HepG2 (cell line): ENCODE results near the gene ADPRHL1. TPM values are rescaled to one million over a fixed set of nuclear protein-coding genes. Genes with fewer than 3 reads are reported as not detected.

Experiments used
- ATAC-seq: fragments of 200-7000 bp; cut with Tn5 transposase; 3 replicates; pipeline ENCODE4 v1.9.1; 2020; ENCODE audit warnings: mild to moderate bottlenecking, moderate library complexity
- BruUV-seq: library from RNA; stranded (reverse); fragments of 400-500 nt; replicated peaks from 2 replicates; lab custom pipeline; 2021; lab: Mats Ljungman, UMichigan
- CTCF ChIA-PET: fragments of 300-600 bp; formaldehyde crosslinking; extraction: SDS; loops from one replicate; lab custom pipeline; 2021; ENCODE audit warnings: low total read pairs, inconsistent platforms, low intra/inter-chr PET ratio; lab: Yijun Ruan, JAX
- POLR2A ChIA-PET: fragments of 350-600 bp; sonication (Branson Sonifier 250); formaldehyde crosslinking; loops from one replicate; lab custom pipeline; 2020; ENCODE audit warnings: antibody characterized with exemption, inconsistent platforms; lab: Yijun Ruan, JAX
- DNase-seq: peaks from one replicate; pipeline ENCODE4 v3.0.0-alpha.2; 2015; ENCODE audit warnings: low spot score
- FAIRE-seq: peaks from 3 replicates; lab custom pipeline; 2011; peaks lifted over from hg19 to GRCh38; lab: Jason Lieb, UNC
- H2AFZ ChIP-seq: one replicate; pipeline ENCODE4 v1.6.1; 2011; ENCODE audit warnings: low read length, inconsistent platforms
- H3K27ac ChIP-seq: fragments of 300-600 bp; 3 replicates; pipeline ENCODE4 v1.8.0; 2011; ENCODE audit warnings: mixed run types, mild to moderate bottlenecking, mixed read lengths, low read length, inconsistent platforms; ENCODE audit not compliant: insufficient read depth; ENCODE audit errors: extremely low read length
- H3K27me3 ChIP-seq, 2 experiments: fragments of 200-600 bp in 1 of 2; 2 replicates in 1 of 2; 3 replicates in 1 of 2; pipeline versions ENCODE4 v1.6.0 to v1.8.0; 2011; ENCODE audit warnings: low read length in 2 of 2, mild to moderate bottlenecking in 2 of 2, moderate library complexity in 2 of 2, inconsistent platforms in 1 of 2; ENCODE audit not compliant: insufficient read depth in 2 of 2, control insufficient read depth in 1 of 2
- H3K36me3 ChIP-seq, 2 experiments: fragments of 200-600 bp in 1 of 2; replicated peaks in 1 of 2; 2 replicates in 1 of 2; 3 replicates in 1 of 2; pipeline versions ENCODE4 v1.5.1 to v1.8.0; 2011; ENCODE audit warnings: low read length in 2 of 2, inconsistent platforms in 1 of 2; ENCODE audit not compliant: insufficient read depth in 2 of 2, control insufficient read depth in 1 of 2
- H3K4me1 ChIP-seq: 2 replicates; pipeline ENCODE4 v1.5.1; 2012; ENCODE audit warnings: low read length, inconsistent platforms; ENCODE audit not compliant: insufficient read depth
- H3K4me2 ChIP-seq: 2 replicates; pipeline ENCODE4 v1.6.0; 2011; ENCODE audit warnings: low read depth, low read length, inconsistent platforms
- H3K4me3 ChIP-seq, 3 experiments: fragments of 200-600 bp in 1 of 3; sonication (generic), shearing (Covaris generic) in 1 of 3; replicated peaks in 1 of 3; 2 replicates each; pipeline ENCODE4 v1.5.1; 2011 to 2016; ENCODE audit warnings: low read length in 3 of 3, inconsistent platforms in 2 of 3, low read depth in 2 of 3, mild to moderate bottlenecking in 2 of 3, control low read depth in 1 of 3, mixed read lengths in 1 of 3; ENCODE audit not compliant: insufficient read depth in 1 of 3
- H3K79me2 ChIP-seq: one replicate; pipeline ENCODE4 v1.6.1; 2011; ENCODE audit warnings: low read length, inconsistent platforms; ENCODE audit not compliant: insufficient read depth
- H3K9ac ChIP-seq: 2 replicates; pipeline ENCODE4 v1.6.0; 2011; ENCODE audit warnings: mild to moderate bottlenecking, low read depth, low read length, inconsistent platforms; ENCODE audit not compliant: insufficient read depth
- H3K9me3 ChIP-seq: 2 replicates; pipeline ENCODE4 v1.5.1; 2012; ENCODE audit warnings: mild to moderate bottlenecking, low read length
- H4K20me1 ChIP-seq: 2 replicates; pipeline ENCODE4 v1.6.0; 2011; ENCODE audit warnings: inconsistent platforms, mild to moderate bottlenecking, low read length, moderate library complexity; ENCODE audit not compliant: insufficient read depth
- MAFK ChIP-seq, 2 experiments: IDR thresholded peaks in 1 of 2; conservative IDR thresholded peaks in 1 of 2; 2 replicates each; pipeline ENCODE4 v1.6.1; 2011; ENCODE audit warnings: improper control_type of control experiment in 2 of 2, low read length in 2 of 2
- NR2F6 ChIP-seq, 2 experiments: IDR thresholded peaks; 2 replicates each; pipeline ENCODE4 v1.6.1; 2016; ENCODE audit warnings: antibody characterized with exemption in 1 of 2, mild to moderate bottlenecking in 1 of 2
- POGZ ChIP-seq: sonication (generic); formaldehyde crosslinking; IDR thresholded peaks from 2 replicates; pipeline ENCODE4 v1.4.0; 2020; ENCODE audit warnings: mild to moderate bottlenecking, missing genetic modification reagents
- SOX6 ChIP-seq, 2 experiments: fragments of 450-650 bp in 1 of 2; sonication (generic) in 1 of 2; formaldehyde crosslinking in 1 of 2; IDR thresholded peaks; 2 replicates each; pipeline versions ENCODE4 v1.4.0 to v1.6.1; 2017 to 2020; ENCODE audit warnings: antibody characterized with exemption in 1 of 2, mild to moderate bottlenecking in 1 of 2, missing genetic modification reagents in 1 of 2
- TAF1 ChIP-seq: sonication (generic); formaldehyde crosslinking; IDR thresholded peaks from 2 replicates; pipeline ENCODE4 v1.4.0; 2020; ENCODE audit warnings: missing genetic modification reagents
- TMF1 ChIP-seq: sonication (generic); formaldehyde crosslinking; IDR thresholded peaks from 2 replicates; pipeline ENCODE4 v1.8.1; 2022; ENCODE audit warnings: low read depth, missing genetic modification reagents
- ZEB1 ChIP-seq: IDR thresholded peaks from 2 replicates; pipeline ENCODE4 v1.6.1; 2012; ENCODE audit warnings: mild to moderate bottlenecking, low read depth, inconsistent platforms; ENCODE audit not compliant: insufficient replicate concordance
- ZNF121 ChIP-seq: sonication (generic); formaldehyde crosslinking; IDR thresholded peaks from 2 replicates; pipeline ENCODE4 v1.5.0; 2020; ENCODE audit warnings: mild to moderate bottlenecking, missing genetic modification reagents
- WGBS: methylation state at CpG from one replicate; pipeline ENCODE4 v1.1.6; 2017; ENCODE audit warnings: low lambda C conversion rate; 5-methylcytosine and 5-hydroxymethylcytosine counted together
- in situ Hi-C: cut with HindIII; loops from 2 replicates; pipeline ENCODE4 v1.10.0; 2017; ENCODE audit warnings: low pct_unique_long_range_greater_than_20kb; ENCODE audit not compliant: extremely low pct_ligation_motif_present
- intact Hi-C: fragments of 100-400 bp; cut with micrococcal nuclease; formaldehyde crosslinking; loops from one replicate; pipeline ENCODE4 v1.10.0; 2022; ENCODE audit not compliant: unreplicated experiment
- polyA plus RNA-seq, 8 experiments: library from polyadenylated mRNA; depleted of rRNA in 3 of 8; stranded (reverse) in 7 of 8; unstranded in 1 of 8; fragments of >200 nt; fragmentation: Illumina TruSeq in 4 of 8; extraction: Trizol in 4 of 8; gene quantifications; 2 replicates each; pipeline versions ENCODE4 v1.2.1 to v1.2.3, GENCODE V29; 2011 to 2016; ENCODE audit warnings: low read depth in 4 of 8, missing spikeins in 1 of 8, mixed read lengths in 1 of 8; ENCODE audit not compliant: insufficient read depth in 1 of 8
- total RNA-seq, 5 experiments: library from RNA; depleted of rRNA; stranded (reverse); fragments of >200 nt; fragmentation: Illumina TruSeq; extraction: Trizol; gene quantifications; 2 replicates each; pipeline ENCODE4 v1.2.3, GENCODE V29; 2016; ENCODE audit warnings: low read depth in 1 of 5
- TF ChIP-seq, protein P1 (sequence below): sonication (generic); formaldehyde crosslinking; IDR thresholded peaks from 2 replicates; pipeline ENCODE4 v1.5.0; 2020; ENCODE audit warnings: mild to moderate bottlenecking, missing genetic modification reagents, moderate library complexity

The ADPRHL1 gene
- total and polyA plus RNA-seq, 2 of the 13 experiments (the other 11 are each of a cell fraction or from before 2014, with no cell fraction given): 0.34 to 0.40 TPM

DNA sequence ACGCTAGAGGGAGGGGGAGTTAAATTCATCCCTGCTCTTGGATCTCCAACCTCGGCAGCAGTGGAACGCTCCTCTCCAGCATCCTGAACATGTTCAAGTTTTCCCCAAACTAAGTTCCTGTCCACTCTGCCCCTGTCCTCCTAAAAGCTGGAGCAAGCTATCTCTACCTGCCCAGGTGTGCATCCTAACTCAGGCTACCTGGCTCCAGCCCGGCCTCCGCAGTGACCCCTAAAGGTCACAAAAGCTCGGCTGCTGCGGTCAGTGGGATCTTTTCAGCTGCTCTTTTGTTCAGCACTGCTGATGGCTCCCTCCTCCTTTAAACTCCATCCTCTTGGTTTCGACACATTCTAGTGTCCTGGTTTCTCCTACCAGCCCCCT is 35.9 kb upstream of the ADPRHL1 start:
- no TSS peak for BruUV-seq
- Histone ChIP-seq H3K27me3 (no peaks in the 10 kb centered on the region), H3K27ac (peak overlapping the region; percentile 79), H3K9ac (peak overlapping the region; percentile 85), H3K4me1 (peaks cover 55% of the 10 kb centered on the region), H3K4me3 (peak overlapping the region; percentile 83 to 93 (median 89)), H3K9me3 (no peaks in the 10 kb centered on the region), H2AFZ (no peak overlapping the region), H3K36me3 (no peaks in the 10 kb centered on the region; a peak in 1 of 5 replicates), H3K4me2 (peak overlapping the region; percentile 97), H3K79me2 (peaks cover 79% of the 10 kb centered on the region), H4K20me1 (peaks cover 10% of the 10 kb centered on the region)
- in situ Hi-C loops (no loop called here), intact Hi-C loops (no loop called here)
- TF ChIP-seq NR2F6 (IDR thresholded peaks at IDR 0.05) (peak; percentile 42; the same call in 1 of the 2 replicates), NR2F6 (CRISPR knock-in tag; IDR thresholded peaks at IDR 0.05) (0 out of 2 replicates have a peak, but pooled peaks have one; percentile 8), ZNF121 (CRISPR knock-in tag) (peak; percentile 17; the same call in 1 of the 2 replicates), MAFK (conservative IDR thresholded peaks at IDR 0.05 in 1 of 2, IDR thresholded peaks at IDR 0.05 in 1 of 2; ENCODE audit: low read length in 2 of 2) (no peak), ZEB1 (peak; percentile 98), SOX6 (IDR thresholded peaks at IDR 0.05) (no peak), SOX6 (CRISPR knock-in tag; IDR thresholded peaks at IDR 0.05) (0 out of 2 replicates have a peak, but pooled peaks have one; percentile 19), TMF1 (CRISPR knock-in tag) (no peak), TAF1 (no peak), POGZ (0 out of 2 replicates have a peak, but pooled peaks have one; percentile 17)
- TF ChIP-seq, protein P1, sequence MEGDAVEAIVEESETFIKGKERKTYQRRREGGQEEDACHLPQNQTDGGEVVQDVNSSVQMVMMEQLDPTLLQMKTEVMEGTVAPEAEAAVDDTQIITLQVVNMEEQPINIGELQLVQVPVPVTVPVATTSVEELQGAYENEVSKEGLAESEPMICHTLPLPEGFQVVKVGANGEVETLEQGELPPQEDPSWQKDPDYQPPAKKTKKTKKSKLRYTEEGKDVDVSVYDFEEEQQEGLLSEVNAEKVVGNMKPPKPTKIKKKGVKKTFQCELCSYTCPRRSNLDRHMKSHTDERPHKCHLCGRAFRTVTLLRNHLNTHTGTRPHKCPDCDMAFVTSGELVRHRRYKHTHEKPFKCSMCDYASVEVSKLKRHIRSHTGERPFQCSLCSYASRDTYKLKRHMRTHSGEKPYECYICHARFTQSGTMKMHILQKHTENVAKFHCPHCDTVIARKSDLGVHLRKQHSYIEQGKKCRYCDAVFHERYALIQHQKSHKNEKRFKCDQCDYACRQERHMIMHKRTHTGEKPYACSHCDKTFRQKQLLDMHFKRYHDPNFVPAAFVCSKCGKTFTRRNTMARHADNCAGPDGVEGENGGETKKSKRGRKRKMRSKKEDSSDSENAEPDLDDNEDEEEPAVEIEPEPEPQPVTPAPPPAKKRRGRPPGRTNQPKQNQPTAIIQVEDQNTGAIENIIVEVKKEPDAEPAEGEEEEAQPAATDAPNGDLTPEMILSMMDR (CRISPR knock-in tag): peak; percentile 54
- WGBS: 27% methylated on average over 8 of the region's 8 CpGs
- no peak for FAIRE-seq
- ChIA-PET POLR2A (no interaction called here), CTCF (no interaction called here)
- peak; percentile 2; the same call in 2 of the 3 replicates for ATAC-seq
- peak; percentile 16 for DNase-seq
